GM19193 (cell line): ENCODE measurements around the gene ANXA2.
A peak's percentile ranks its signal among the peaks of the same experiment; 100 is the strongest.

Experiments used
- POLR2A ChIP-seq: IDR thresholded peaks from 4 replicates; pipeline ENCODE4 v1.6.1; 2011; ENCODE audit not compliant: insufficient read depth, insufficient read length; ENCODE audit errors: extremely low read depth

Gene ANXA2

GRCh38 chr15:60397772-60398445 lies at the start of gene ANXA2:
ANXA2 (minus strand) TSS chr15:60397986; CDS start chr15:60386075, 11,911 bp downstream.
- peak; percentile 83 for TF ChIP-seq POLR2A

GRCh38 chr15:60444289-60444912 lies 46.6 kb upstream of the ANXA2 start:
- no peak for TF ChIP-seq POLR2A

GRCh38 chr15:60442763-60443162 lies 45.0 kb upstream of the ANXA2 start:
- no peak for TF ChIP-seq POLR2A

GRCh38 chr15:60442031-60442650 lies 44.4 kb upstream of the ANXA2 start:
- TF ChIP-seq POLR2A, result no peak

- no peak for TF ChIP-seq POLR2A
These were observed 43.5 kb upstream of the ANXA2 start for GRCh38 chr15:60441331-60441730.

- TF ChIP-seq POLR2A, result no peak
These were observed 40.9 kb upstream of the ANXA2 start for GRCh38 chr15:60438646-60439045.

GRCh38 chr15:60428935-60429334 lies 31.1 kb upstream of the ANXA2 start:
- TF ChIP-seq POLR2A, result no peak

GRCh38 chr15:60426870-60427508 lies 29.2 kb upstream of the ANXA2 start:
- TF ChIP-seq POLR2A, result no peak

GRCh38 chr15:60425461-60425860 lies 27.7 kb upstream of the ANXA2 start:
- TF ChIP-seq POLR2A, result no peak

GRCh38 chr15:60424006-60424405 lies 26.2 kb upstream of the ANXA2 start:
- no peak for TF ChIP-seq POLR2A

- TF ChIP-seq POLR2A, result no peak
These were observed 25.8 kb upstream of the ANXA2 start for GRCh38 chr15:60423537-60423936.

GRCh38 chr15:60421544-60421943 lies 23.8 kb upstream of the ANXA2 start:
- TF ChIP-seq POLR2A, result no peak

GRCh38 chr15:60420203-60420716 lies 22.5 kb upstream of the ANXA2 start:
- TF ChIP-seq POLR2A, result no peak

- no peak for TF ChIP-seq POLR2A
These were observed 22.0 kb upstream of the ANXA2 start for GRCh38 chr15:60419753-60420152.

GRCh38 chr15:60418096-60418495 lies 20.3 kb upstream of the ANXA2 start:
- TF ChIP-seq POLR2A, result no peak

- TF ChIP-seq POLR2A, result no peak
These were observed 19.3 kb upstream of the ANXA2 start for GRCh38 chr15:60417112-60417511.

GRCh38 chr15:60416484-60416883 lies 18.7 kb upstream of the ANXA2 start:
- TF ChIP-seq POLR2A, result no peak
